ENCODE results near the gene TMEM108.

GRCh38 chr3:133211449-133211848 is 173.3 kb downstream of the TMEM108 start:
- TF ChIP-seq CTCF (conservative IDR thresholded peaks at IDR 0.05; ENCODE audit: low read length) (no peak), EZH2phosphoT487 (IDR thresholded peaks at IDR 0.05; ENCODE audit: borderline replicate concordance, low read depth, low read length) (no peak)
